HepG2 (cell line): ENCODE results near the gene CD72.

Source experiments
- ATAD3A ChIP-seq: sonication (generic); formaldehyde crosslinking; IDR thresholded peaks from 2 replicates; pipeline ENCODE4 v1.4.0; 2020; ENCODE audit warnings: missing genetic modification reagents
- EZH2 ChIP-seq: conservative IDR thresholded peaks from 2 replicates; pipeline ENCODE4 v1.6.1; 2012; ENCODE audit warnings: mild to moderate bottlenecking, low read depth, low read length, moderate library complexity
- MIER3 ChIP-seq: IDR thresholded peaks from 2 replicates; pipeline ENCODE4 v1.6.1; 2016; ENCODE audit warnings: missing compliant biosample characterization, borderline replicate concordance
- POLR2A ChIP-seq, 2 experiments: IDR thresholded peaks; 2 replicates each; pipeline ENCODE4 v1.6.1; 2011; ENCODE audit warnings: low read depth in 2 of 2, low read length in 2 of 2, mild to moderate bottlenecking in 1 of 2, moderate library complexity in 1 of 2; ENCODE audit not compliant: insufficient read depth in 1 of 2
- TBP ChIP-seq: sonication (generic); formaldehyde crosslinking; IDR thresholded peaks from 2 replicates; pipeline ENCODE4 v1.5.0; 2020; ENCODE audit warnings: missing genetic modification reagents
- THRA ChIP-seq: sonication (generic); formaldehyde crosslinking; IDR thresholded peaks from 2 replicates; pipeline ENCODE4 v1.4.0; 2020; ENCODE audit warnings: missing genetic modification reagents, borderline replicate concordance
- USF2 ChIP-seq, 2 experiments: sonication (generic) in 1 of 2; formaldehyde crosslinking in 1 of 2; IDR thresholded peaks; 2 replicates each; pipeline versions ENCODE4 v1.5.1 to v1.6.1; 2011 to 2020; ENCODE audit warnings: borderline replicate concordance in 1 of 2, low read depth in 1 of 2, low read length in 1 of 2, mild to moderate bottlenecking in 1 of 2, missing genetic modification reagents in 1 of 2, moderate library complexity in 1 of 2
- ZNF350 ChIP-seq: sonication (generic); formaldehyde crosslinking; IDR thresholded peaks from 2 replicates; pipeline ENCODE4 v1.4.0; 2020; ENCODE audit warnings: mild to moderate bottlenecking, low read depth, missing genetic modification reagents, borderline replicate concordance
- TF ChIP-seq, protein P1 (sequence below): sonication (generic); formaldehyde crosslinking; IDR thresholded peaks from 2 replicates; pipeline ENCODE4 v1.4.0; 2020; ENCODE audit warnings: mild to moderate bottlenecking, missing genetic modification reagents

- TF ChIP-seq THRA (CRISPR knock-in tag) (no peak), ZNF350 (no peak), MIER3 (CRISPR knock-in tag) (no peak), ATAD3A (CRISPR knock-in tag) (no peak), USF2 (IDR thresholded peaks at IDR 0.05; ENCODE audit: low read depth, low read length) (no peak), USF2 (CRISPR knock-in tag; IDR thresholded peaks at IDR 0.05; ENCODE audit: borderline replicate concordance) (no peak), TBP (no peak), EZH2 (no peak), POLR2A (IDR thresholded peaks at IDR 0.05; ENCODE audit: insufficient read depth in 1 of 2, low read depth in 2 of 2, low read length in 2 of 2) (no peak)
- TF ChIP-seq, protein P1, sequence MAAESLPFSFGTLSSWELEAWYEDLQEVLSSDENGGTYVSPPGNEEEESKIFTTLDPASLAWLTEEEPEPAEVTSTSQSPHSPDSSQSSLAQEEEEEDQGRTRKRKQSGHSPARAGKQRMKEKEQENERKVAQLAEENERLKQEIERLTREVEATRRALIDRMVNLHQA (CRISPR knock-in tag), result no peak
These were observed 47.8 kb upstream of the CD72 start for GRCh38 chr9:35666045-35666444.
